ENCODE results near the gene TAGAP.

DNA sequence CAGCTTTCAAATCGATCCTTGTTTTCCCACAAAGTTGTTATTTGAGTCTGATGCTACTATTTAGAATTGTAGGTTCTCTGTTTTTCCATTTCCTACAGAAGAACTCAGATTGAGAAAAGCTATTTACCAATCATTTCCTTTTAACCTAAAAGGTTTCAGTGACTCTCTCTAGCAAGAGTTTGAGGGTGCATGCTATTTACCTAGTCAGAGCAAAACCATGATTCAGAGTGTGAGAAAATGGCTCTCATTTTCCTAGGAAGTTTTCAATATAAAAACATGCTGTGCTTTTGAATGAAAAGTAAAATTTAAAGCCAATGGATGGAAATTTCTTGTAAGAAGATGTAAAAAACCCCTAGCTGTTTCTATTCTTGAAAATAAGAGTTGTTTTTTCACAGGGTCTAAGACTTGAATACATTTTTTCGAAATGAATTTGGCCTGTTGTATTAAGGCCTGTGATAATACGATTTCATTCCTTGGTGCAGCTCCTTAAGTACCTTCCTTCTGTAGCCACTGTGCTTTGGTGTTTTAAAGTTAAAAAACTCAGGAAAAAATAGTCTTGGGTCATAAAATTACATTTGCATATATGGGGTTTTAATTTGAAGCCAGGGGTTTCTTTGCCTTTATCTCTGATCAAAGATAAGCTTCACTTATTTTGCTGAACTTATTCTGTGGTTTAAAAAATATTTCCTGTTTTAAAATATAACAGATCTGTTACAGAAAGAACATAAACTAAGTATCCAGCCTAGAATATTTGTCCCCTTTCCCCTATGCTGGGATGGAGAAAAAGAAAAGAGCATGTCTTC is 26.8 kb downstream of the TAGAP start:
- TF ChIP-seq, protein P1, sequence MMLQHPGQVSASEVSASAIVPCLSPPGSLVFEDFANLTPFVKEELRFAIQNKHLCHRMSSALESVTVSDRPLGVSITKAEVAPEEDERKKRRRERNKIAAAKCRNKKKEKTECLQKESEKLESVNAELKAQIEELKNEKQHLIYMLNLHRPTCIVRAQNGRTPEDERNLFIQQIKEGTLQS (IDR thresholded peaks at IDR 0.05): no peak
- TF ChIP-seq, protein P2, sequence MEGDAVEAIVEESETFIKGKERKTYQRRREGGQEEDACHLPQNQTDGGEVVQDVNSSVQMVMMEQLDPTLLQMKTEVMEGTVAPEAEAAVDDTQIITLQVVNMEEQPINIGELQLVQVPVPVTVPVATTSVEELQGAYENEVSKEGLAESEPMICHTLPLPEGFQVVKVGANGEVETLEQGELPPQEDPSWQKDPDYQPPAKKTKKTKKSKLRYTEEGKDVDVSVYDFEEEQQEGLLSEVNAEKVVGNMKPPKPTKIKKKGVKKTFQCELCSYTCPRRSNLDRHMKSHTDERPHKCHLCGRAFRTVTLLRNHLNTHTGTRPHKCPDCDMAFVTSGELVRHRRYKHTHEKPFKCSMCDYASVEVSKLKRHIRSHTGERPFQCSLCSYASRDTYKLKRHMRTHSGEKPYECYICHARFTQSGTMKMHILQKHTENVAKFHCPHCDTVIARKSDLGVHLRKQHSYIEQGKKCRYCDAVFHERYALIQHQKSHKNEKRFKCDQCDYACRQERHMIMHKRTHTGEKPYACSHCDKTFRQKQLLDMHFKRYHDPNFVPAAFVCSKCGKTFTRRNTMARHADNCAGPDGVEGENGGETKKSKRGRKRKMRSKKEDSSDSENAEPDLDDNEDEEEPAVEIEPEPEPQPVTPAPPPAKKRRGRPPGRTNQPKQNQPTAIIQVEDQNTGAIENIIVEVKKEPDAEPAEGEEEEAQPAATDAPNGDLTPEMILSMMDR (IDR thresholded peaks at IDR 0.05; ENCODE audit: low read depth, low read length, missing input control): no peak
- TF ChIP-seq, protein P3, sequence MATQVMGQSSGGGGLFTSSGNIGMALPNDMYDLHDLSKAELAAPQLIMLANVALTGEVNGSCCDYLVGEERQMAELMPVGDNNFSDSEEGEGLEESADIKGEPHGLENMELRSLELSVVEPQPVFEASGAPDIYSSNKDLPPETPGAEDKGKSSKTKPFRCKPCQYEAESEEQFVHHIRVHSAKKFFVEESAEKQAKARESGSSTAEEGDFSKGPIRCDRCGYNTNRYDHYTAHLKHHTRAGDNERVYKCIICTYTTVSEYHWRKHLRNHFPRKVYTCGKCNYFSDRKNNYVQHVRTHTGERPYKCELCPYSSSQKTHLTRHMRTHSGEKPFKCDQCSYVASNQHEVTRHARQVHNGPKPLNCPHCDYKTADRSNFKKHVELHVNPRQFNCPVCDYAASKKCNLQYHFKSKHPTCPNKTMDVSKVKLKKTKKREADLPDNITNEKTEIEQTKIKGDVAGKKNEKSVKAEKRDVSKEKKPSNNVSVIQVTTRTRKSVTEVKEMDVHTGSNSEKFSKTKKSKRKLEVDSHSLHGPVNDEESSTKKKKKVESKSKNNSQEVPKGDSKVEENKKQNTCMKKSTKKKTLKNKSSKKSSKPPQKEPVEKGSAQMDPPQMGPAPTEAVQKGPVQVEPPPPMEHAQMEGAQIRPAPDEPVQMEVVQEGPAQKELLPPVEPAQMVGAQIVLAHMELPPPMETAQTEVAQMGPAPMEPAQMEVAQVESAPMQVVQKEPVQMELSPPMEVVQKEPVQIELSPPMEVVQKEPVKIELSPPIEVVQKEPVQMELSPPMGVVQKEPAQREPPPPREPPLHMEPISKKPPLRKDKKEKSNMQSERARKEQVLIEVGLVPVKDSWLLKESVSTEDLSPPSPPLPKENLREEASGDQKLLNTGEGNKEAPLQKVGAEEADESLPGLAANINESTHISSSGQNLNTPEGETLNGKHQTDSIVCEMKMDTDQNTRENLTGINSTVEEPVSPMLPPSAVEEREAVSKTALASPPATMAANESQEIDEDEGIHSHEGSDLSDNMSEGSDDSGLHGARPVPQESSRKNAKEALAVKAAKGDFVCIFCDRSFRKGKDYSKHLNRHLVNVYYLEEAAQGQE (IDR thresholded peaks at IDR 0.05): no peak
- TF ChIP-seq EGR1 (IDR thresholded peaks at IDR 0.05; ENCODE audit: low read depth in 2 of 2) (no peak), SP1 (IDR thresholded peaks at IDR 0.05) (no peak), YY1 (IDR thresholded peaks at IDR 0.05) (no peak), FOXA1 (IDR thresholded peaks at IDR 0.05) (no peak), RAD21 (IDR thresholded peaks at IDR 0.05) (no peak), JUND (IDR thresholded peaks at IDR 0.05) (no peak), TAF1 (conservative IDR thresholded peaks at IDR 0.05) (no peak), HNF4A (conservative IDR thresholded peaks at IDR 0.05) (no peak), FOXA2 (IDR thresholded peaks at IDR 0.05) (no peak)
- TF ChIP-seq, protein P4, sequence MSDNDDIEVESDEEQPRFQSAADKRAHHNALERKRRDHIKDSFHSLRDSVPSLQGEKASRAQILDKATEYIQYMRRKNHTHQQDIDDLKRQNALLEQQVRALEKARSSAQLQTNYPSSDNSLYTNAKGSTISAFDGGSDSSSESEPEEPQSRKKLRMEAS (IDR thresholded peaks at IDR 0.05): no peak
- TF ChIP-seq, protein P5, sequence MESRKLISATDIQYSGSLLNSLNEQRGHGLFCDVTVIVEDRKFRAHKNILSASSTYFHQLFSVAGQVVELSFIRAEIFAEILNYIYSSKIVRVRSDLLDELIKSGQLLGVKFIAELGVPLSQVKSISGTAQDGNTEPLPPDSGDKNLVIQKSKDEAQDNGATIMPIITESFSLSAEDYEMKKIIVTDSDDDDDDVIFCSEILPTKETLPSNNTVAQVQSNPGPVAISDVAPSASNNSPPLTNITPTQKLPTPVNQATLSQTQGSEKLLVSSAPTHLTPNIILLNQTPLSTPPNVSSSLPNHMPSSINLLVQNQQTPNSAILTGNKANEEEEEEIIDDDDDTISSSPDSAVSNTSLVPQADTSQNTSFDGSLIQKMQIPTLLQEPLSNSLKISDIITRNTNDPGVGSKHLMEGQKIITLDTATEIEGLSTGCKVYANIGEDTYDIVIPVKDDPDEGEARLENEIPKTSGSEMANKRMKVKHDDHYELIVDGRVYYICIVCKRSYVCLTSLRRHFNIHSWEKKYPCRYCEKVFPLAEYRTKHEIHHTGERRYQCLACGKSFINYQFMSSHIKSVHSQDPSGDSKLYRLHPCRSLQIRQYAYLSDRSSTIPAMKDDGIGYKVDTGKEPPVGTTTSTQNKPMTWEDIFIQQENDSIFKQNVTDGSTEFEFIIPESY (IDR thresholded peaks at IDR 0.05): no peak
